T-helper 1 cell (primary cell): Measurements from ENCODE around the gene PIGM.

ENCODE experiments used
- DNase-seq, 5 donors: peaks; one replicate each; pipeline ENCODE4 v3.0.0-alpha.2; 2012 to 2020

The PIGM gene

GRCh38 chr1:160021376-160022074 is 10.3 kb downstream of the PIGM start:
- no peak for DNase-seq

DNA sequence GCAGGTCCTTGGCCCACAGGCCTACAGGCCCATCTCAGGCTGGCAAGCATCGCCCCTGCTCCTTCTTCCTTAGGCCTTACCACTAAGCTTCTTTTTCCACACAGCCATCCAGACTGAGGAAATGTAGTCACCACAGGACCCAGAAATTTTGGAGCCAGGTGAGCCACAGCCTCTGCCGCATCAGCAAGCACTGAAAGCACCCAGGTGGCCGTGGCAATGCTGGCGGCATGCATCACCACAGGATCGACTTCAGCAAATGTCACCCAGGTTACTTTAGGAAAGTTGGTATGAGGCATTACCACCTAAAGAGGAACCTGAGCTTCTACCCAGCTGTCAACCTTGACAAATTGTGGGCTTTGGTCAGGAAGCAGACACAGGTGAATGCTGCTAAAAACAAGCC is 11.6 kb downstream of the PIGM start:
- DNase-seq = no peak

GRCh38 chr1:160018900-160019299 is 12.9 kb downstream of the PIGM start:
- DNase-seq = no peak

DNA sequence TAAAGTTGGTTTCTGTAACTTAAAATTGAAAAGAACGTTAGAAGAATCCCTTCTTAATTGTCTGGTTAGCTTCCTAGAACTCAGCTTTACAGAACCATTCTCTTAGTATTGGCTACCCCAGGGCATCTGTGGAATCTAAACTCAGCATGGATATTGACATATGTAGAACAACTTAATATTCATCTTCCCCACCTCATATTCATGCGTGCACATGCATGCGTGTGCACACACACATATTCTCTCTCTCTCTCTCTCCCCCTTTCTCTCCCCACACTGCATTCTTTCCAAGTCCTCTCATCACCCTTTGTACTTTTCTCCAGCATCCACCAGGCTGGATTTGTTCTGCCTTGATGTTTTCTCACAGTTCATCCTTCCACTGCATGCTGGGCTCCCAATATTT is 13.4 kb downstream of the PIGM start:
- no peak for DNase-seq

DNA sequence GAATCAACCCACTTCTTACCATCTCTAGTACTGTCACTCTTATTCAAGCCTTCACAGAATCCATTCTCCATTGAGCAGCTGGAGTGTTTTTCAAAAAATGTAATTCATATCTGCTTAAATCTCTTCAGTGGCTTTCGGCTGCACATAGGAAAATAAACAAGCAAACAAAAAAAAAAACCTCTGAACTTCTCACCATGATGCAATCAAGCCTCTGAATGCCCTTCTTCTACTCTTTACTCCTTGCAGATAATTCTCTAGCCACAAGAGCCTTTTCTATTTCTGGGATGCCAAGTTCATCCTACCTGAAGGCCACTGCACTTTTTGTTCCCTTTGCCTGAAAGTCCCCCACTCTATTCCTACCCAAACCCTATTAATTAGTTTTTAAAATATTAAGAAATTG is 14.2 kb downstream of the PIGM start:
- no peak for DNase-seq

DNA sequence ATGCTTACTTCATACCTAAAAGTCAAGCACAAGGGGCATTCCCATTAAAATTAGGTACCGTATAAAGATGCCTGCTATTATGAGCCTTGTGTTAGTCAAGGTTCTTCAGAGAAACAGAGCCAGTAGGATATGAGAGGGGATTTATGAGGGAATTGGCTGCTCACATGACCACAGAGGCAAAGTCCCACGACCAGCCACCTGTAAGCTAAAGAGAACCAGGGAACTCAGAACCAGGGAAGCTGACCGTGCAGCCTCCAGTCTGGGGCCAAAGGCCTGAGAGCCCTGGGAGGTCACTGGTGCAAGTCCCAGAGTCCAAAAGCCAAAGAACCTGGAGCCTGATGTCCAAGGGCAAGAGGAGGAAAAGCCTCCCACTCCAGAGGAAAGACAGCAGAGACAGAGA is 20.0 kb downstream of the PIGM start:
- DNase-seq = no peak

GRCh38 chr1:160009801-160010200 is 22.0 kb downstream of the PIGM start:
- no peak for DNase-seq

- no peak for DNase-seq
Measured at GRCh38 chr1:160009081-160009480, 22.7 kb downstream of the PIGM start.

DNA sequence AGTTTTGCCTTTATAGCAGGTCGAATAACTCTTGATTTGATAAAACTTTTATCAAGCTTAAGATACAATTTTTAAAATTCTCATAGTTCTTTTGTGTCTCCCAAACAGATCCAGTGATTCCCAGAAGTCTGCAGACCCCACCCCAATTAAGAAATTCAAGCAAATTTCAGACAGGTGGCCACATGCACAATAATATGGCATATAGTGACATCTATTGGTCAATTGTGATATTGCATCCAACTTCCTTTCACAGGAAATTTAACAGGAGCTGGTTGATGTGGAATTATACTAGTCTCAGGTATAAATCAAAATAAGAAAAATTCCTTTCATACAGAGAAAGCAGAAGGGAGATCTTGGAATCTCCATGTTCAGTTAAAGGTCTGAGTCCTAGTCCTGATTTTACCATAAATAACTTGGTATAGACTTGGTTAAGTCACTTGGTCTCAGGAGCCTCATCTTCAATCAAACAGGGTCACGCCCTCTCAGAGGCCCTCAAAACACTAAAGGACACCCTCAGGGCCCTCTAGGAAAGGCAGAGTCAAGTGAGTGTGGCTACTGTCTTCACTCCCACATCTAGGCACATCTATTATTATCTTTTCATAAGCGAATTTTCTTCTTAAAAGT is 24.1 kb downstream of the PIGM start:
- DNase-seq = peak in 1 of 5 donors; percentile 23

GRCh38 chr1:160006312-160006940 is 25.4 kb downstream of the PIGM start:
- peak; percentile 35 to 68 (median 59) for DNase-seq

DNA sequence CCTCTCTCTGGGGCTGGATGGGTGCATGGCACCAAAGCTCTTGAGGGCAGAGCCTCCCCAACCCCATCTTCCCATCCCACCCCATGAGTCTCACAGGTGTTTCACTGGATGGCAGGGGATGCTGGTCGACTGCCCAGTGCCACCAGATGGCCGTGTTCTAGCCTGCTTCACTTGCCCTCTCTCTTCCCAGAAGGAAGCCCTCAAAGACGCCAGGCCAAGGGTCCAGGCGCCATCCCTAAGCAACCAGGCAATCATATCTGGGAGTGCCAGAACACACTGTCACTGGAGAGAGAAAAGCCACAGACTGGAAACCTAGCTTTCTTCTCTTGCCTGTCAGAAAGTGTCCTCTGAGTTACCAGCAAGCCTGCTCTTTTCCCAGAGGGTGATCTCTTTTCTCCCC is 26.7 kb downstream of the PIGM start:
- DNase-seq = no peak

DNA sequence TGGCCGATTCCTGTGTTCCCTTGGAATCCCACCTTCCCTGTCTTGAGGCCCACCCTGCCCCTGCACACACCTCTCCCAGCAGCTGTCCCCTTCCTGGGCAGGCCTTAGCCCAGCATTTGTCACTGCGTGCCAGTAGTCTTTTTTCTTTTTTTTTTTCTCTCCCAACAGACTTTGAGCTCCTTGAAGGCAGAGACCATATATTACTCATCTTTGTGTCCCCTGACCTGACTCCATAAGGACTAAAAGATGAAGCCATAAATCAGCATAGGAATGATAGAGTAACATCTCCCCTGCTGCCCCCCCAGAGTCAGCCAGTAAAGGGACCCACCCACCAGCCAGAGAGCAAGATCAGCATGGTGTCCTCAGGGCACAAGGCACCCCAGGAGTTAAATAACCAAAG is 27.4 kb downstream of the PIGM start:
- DNase-seq = no peak

GRCh38 chr1:160004001-160004400 is 27.8 kb downstream of the PIGM start:
- no peak for DNase-seq

GRCh38 chr1:160001440-160001839 is 30.4 kb downstream of the PIGM start:
- DNase-seq = no peak

- no peak for DNase-seq
Measured at GRCh38 chr1:159999204-159999603, 32.6 kb downstream of the PIGM start.

- DNase-seq = no peak
Measured at GRCh38 chr1:159996653-159997052, 35.1 kb downstream of the PIGM start.

DNA sequence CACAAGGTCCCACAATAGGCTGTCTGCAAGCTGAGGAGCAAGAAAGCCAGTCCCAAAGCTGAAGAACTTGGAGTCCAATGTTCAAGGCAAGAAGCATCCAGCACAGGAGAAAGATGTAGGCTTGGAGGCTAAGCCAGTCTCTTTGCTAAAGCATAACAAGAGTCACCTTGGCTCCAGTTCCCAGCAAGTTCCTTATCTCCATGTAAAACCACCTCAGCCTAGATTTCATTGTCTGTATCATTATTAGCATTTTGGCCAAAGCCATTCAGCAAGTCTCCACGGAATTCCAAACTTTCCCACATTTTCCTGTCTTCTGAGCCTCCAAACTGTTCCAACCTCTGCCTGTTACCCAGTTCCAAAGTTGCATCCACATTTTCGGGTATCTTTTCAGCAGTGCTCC is 36.9 kb downstream of the PIGM start:
- no peak for DNase-seq

DNA sequence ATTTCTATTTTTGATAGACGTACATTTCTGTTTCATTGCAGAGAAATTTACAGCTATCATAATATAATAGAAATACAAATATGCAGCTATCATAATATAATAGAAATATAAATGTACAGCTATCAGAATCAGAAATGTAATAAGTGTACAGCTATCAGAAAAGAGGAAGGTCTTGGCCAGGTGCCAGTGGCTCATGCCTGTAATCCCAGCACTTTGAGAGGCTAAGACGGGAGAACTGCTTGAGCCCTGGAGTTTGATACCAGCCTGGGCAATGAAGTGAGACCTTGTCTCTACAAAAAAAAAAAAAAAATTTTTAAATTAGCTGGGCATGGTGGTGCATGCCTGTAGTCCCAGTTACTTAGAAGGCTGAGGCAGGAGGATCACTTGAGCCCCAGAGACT is 37.9 kb downstream of the PIGM start:
- DNase-seq = no peak

DNA sequence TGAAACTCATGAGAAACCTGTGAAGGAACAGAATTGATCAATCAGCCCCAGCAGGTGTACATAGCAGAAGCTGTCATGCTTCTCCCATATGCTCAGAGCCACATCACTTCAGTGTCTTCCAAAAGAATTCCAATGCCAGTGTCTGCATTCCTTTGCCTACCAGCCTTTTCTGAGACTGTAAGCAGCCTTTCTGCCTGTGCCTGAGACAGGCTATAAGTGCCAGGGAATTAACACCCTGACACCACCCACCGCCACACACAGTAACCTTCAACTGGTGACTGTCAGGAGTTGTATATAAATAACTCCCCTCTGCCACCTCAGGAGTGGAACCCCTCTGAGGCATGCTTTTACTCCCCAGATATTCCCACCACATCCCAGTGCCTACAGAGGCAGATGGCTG is 39.6 kb downstream of the PIGM start:
- DNase-seq = no peak

DNA sequence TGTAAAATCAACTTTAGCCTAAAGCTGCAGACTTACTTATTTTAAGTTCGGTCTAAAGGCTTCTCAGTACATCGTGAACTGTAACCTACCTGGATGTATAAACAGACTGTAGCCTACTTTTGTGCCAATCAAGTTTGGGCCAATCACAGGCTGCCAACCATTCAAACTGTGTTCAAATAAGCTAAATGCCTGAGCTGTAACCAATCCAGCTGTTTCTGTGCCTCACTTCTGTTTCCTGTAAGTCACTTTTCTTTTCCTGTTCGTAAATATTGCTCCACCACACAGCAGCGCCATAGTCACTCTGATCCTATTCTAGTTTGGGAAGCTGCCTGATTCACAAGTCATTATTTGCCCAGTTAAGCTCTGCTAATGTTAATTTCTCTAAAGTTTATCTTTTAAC is 40.3 kb downstream of the PIGM start:
- peak in 1 of 5 donors; percentile 33 for DNase-seq

DNA sequence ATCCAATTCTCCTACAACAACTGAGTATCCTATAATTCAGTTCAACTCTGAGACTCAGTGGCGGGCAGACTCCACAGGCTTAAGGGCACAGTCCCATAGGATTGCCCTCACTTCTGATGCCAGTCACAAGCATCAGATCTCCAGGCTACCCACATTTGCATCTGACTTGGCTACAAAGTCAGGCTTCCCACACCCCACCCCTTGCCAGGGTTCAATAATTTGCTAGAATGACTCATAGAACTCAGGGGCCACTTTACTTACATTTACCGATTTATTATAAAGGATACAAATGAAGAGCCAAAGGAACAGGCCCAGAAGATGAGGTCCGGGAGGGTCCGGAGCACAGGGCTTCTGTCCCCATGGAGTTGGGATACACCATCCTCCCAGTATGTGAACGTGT is 41.8 kb downstream of the PIGM start:
- DNase-seq = no peak

DNA sequence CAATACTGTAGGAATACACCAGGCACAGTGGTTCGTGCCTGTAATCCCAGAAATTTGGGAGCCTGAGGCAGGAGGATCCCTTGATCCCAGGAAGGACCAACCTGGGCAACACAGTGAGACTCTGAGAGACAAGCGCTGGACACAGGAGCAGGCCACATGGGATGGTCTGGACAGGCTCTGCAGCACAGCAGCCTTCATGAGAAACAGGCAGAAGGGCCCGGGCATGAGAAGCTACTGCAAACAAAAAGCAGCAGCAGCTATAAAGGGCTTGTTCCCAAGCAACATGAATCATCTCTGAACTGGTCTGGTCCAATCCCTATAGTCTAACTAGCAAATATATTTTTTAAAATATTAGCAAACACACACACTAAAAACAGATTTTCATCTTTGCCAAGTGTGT is 42.2 kb downstream of the PIGM start:
- no peak for DNase-seq

DNA sequence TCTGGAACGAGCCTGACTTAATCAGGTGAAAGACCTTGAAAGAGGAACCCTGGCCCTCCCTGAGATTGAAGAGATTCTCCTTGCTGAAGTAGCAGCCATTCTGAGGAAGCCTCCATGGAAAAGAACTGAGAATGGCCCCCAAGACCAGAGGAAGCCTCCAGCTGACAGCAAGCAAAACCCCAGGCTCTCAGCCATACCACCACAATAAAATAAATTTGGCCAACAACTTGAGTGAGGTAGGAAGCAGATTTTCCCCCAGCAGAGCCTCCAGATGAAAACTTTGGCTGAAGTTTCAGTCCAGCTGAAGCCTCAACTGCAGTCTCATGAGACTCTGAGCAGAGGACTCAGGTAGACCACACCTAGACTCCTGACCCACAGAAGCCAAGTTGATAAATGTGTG is 43.8 kb downstream of the PIGM start:
- no peak for DNase-seq

DNA sequence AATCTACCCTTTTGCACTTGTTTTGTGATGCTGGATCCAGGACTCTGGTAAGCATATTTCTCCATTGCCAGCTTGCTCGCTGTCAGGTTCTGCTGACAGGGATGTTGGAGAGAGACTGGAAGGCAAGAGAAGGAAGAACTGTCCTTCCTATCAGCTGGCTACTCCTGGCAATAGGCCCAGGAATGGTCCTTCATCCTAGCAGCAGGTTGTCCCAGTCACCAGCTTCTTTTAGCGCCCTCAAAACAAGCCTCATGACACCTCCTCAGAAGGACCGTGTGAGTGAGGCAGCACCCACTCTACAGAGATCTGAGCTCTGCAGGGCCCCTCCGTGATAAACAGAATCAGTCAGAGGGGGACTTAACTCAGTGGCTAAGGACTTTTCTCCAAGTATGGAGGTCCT is 44.6 kb downstream of the PIGM start:
- no peak for DNase-seq

DNA sequence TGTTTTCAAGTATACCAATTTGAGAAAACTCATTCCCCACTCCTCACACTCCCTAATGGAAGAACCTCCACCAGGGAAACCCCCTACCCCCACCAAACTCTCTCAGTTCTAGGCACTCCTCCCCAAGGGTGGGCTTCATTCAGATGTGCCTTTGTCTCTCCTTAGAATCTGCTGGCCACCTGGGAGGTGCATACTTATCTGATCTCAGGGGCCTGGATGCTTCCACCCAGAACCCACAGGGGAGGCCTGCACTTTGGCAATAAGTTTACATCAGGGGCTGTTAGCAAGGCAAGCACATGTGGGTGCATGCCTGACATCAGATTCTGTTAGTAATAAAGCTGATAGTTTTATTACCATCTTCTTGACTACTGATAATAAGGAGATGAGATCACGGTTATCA is 45.3 kb downstream of the PIGM start:
- DNase-seq = no peak
